Endothelial cell of umbilical vein (primary cell): ENCODE data around the gene COX4I1.

Source experiments
- TF ChIP-seq, protein P1 (sequence below): IDR thresholded peaks from 2 replicates; pipeline ENCODE4 v1.6.1; 2011; ENCODE audit not compliant: insufficient read depth, insufficient read length
- TF ChIP-seq, protein P2 (sequence below), 2 donors: IDR thresholded peaks; 1 replicate in 1 of 2; 2 replicates in 1 of 2; pipeline ENCODE4 v1.5.1; 2011; ENCODE audit warnings: low read length in 2 of 2, mild to moderate bottlenecking in 2 of 2, moderate library complexity in 2 of 2, control low read depth in 1 of 2, inconsistent platforms in 1 of 2, low read depth in 1 of 2; ENCODE audit not compliant: insufficient read depth in 1 of 2; ENCODE audit errors: extremely low read depth in 1 of 2

DNA sequence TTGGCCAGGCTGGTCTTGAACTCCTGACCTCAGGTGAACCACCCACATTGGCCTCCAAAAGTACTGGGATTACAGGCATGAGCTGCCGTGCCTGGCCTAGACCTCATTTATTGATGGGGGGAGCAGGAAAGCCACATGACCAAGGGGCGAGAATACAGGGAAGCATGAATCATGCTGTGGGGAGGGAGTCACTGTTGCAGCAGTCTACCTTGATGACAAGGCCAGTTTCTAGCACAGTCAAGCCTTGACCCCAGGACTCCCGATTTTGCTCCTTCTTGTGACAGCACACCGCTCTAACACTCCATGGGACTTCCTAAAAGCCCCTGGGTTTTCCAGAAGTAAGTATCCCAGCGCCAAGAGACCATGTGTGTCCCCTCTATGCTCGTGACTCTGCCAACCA is 56.6 kb downstream of the COX4I1 start:
- TF ChIP-seq, protein P1, sequence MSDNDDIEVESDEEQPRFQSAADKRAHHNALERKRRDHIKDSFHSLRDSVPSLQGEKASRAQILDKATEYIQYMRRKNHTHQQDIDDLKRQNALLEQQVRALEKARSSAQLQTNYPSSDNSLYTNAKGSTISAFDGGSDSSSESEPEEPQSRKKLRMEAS: no peak
- TF ChIP-seq, protein P2, sequence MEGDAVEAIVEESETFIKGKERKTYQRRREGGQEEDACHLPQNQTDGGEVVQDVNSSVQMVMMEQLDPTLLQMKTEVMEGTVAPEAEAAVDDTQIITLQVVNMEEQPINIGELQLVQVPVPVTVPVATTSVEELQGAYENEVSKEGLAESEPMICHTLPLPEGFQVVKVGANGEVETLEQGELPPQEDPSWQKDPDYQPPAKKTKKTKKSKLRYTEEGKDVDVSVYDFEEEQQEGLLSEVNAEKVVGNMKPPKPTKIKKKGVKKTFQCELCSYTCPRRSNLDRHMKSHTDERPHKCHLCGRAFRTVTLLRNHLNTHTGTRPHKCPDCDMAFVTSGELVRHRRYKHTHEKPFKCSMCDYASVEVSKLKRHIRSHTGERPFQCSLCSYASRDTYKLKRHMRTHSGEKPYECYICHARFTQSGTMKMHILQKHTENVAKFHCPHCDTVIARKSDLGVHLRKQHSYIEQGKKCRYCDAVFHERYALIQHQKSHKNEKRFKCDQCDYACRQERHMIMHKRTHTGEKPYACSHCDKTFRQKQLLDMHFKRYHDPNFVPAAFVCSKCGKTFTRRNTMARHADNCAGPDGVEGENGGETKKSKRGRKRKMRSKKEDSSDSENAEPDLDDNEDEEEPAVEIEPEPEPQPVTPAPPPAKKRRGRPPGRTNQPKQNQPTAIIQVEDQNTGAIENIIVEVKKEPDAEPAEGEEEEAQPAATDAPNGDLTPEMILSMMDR (IDR thresholded peaks at IDR 0.05; ENCODE audit: extremely low read depth in 1 of 2, insufficient read depth in 1 of 2, low read depth in 1 of 2, low read length in 2 of 2): no peak
